OCI-LY7 (cell line): ENCODE measurements around the gene RBSN. TPM values are rescaled to one million over a fixed set of nuclear protein-coding genes. Genes with fewer than 3 reads are reported as not detected.
A peak's percentile ranks its signal among the peaks of the same experiment; 100 is the strongest.

ENCODE experiments used
- BruUV-seq: library from RNA; stranded (reverse); fragments of 400-500 nt; replicated peaks from 2 replicates; lab custom pipeline; 2021; lab: Mats Ljungman, UMichigan
- CTCF ChIA-PET: fragments of 300-600 bp; sonication (Branson Sonifier 250); formaldehyde crosslinking; loops from one replicate; lab custom pipeline; 2022; ENCODE audit warnings: antibody characterized with exemption; ENCODE audit not compliant: unreplicated experiment; lab: Charles Lee
- POLR2A ChIA-PET: fragments of 300-600 bp; sonication (Branson Sonifier 250); formaldehyde crosslinking; loops from one replicate; lab custom pipeline; 2022; ENCODE audit warnings: antibody characterized with exemption; lab: Charles Lee
- DNase-seq: peaks from one replicate; pipeline ENCODE4 v3.0.0-alpha.2; 2015; ENCODE audit warnings: low spot score
- H2AFZ ChIP-seq: fragments of 200-600 bp; sonication (generic), shearing (Covaris generic); 2 replicates; pipeline ENCODE4 v1.6.1; 2014; ENCODE audit warnings: mild to moderate bottlenecking, antibody characterized with exemption, low read length, moderate library complexity
- H3K27ac ChIP-seq: fragments of 200-600 bp; sonication (generic); 2 replicates; pipeline ENCODE4 v1.5.1; 2014; ENCODE audit warnings: mixed run types, low read depth, mild to moderate bottlenecking, moderate library complexity, low read length, inconsistent platforms; ENCODE audit not compliant: poor library complexity, severe bottlenecking
- H3K36me3 ChIP-seq: fragments of 200-600 bp; sonication (generic); 2 replicates; pipeline ENCODE4 v1.6.1; 2014; ENCODE audit warnings: mild to moderate bottlenecking, antibody characterized with exemption, low read length, moderate library complexity, mixed read lengths; ENCODE audit not compliant: insufficient read depth
- H3K4me1 ChIP-seq: fragments of 200-600 bp; sonication (generic); 2 replicates; pipeline ENCODE4 v1.5.1; 2014; ENCODE audit warnings: mild to moderate bottlenecking, low read length; ENCODE audit not compliant: insufficient read depth, poor library complexity, severe bottlenecking
- H3K4me2 ChIP-seq: fragments of 200-600 bp; sonication (generic); 2 replicates; pipeline ENCODE4 v1.6.1; 2014; ENCODE audit warnings: mild to moderate bottlenecking, low read length
- H3K4me3 ChIP-seq: fragments of 200-600 bp; sonication (generic); 2 replicates; pipeline ENCODE4 v1.5.1; 2014; ENCODE audit warnings: mild to moderate bottlenecking, low read depth, low read length; ENCODE audit not compliant: poor library complexity, severe bottlenecking
- H3K79me2 ChIP-seq: fragments of 200-600 bp; sonication (generic); 2 replicates; pipeline ENCODE4 v1.6.1; 2016; ENCODE audit warnings: low read depth, mild to moderate bottlenecking, low read length, moderate library complexity, mixed read lengths; ENCODE audit not compliant: insufficient read depth
- H3K9me2 ChIP-seq: fragments of 200-600 bp; sonication (generic); 2 replicates; pipeline ENCODE4 v1.6.1; 2016; ENCODE audit warnings: mild to moderate bottlenecking, low read length, mixed read lengths; ENCODE audit not compliant: insufficient read depth
- H3K9me3 ChIP-seq: fragments of 200-600 bp; sonication (generic); 2 replicates; pipeline ENCODE4 v1.6.1; 2014; ENCODE audit warnings: mild to moderate bottlenecking, mixed run types, low read length, mixed read lengths
- H4K20me1 ChIP-seq: fragments of 200-600 bp; sonication (generic); 2 replicates; pipeline ENCODE4 v1.6.1; 2014; ENCODE audit warnings: mild to moderate bottlenecking, antibody characterized with exemption, low read length, moderate library complexity, mixed read lengths; ENCODE audit not compliant: insufficient read depth
- CTCF ChIP-seq: fragments of 200-600 bp; sonication (generic); conservative IDR thresholded peaks from 2 replicates; pipeline ENCODE4 v1.5.1; 2014; ENCODE audit warnings: mild to moderate bottlenecking, antibody characterized with exemption, low read length, moderate library complexity, mixed read lengths
- EZH2phosphoT487 ChIP-seq: fragments of 200-600 bp; sonication (generic); IDR thresholded peaks from 2 replicates; pipeline ENCODE4 v1.6.1; 2018; ENCODE audit warnings: low read depth, borderline replicate concordance, mild to moderate bottlenecking, mixed run types, antibody characterized with exemption, low read length, moderate library complexity, mixed read lengths
- intact Hi-C: fragments of 100-400 bp; cut with micrococcal nuclease; formaldehyde crosslinking; loops from one replicate; pipeline ENCODE4 v1.10.0; 2022; ENCODE audit not compliant: unreplicated experiment
- total RNA-seq, 2 experiments: library from RNA; depleted of rRNA in 1 of 2; stranded (reverse); fragments of >200 nt in 1 of 2; shearing (Covaris generic) in 1 of 2; gene quantifications; 2 replicates each; pipeline ENCODE4 v1.2.3, GENCODE V29; 2014 to 2022

Gene RBSN
- total RNA-seq, 2 experiments from 2014 or later = 13.3 to 21.4 TPM

GRCh38 chr3:15108082-15108545 is 9.2 kb upstream of the RBSN start:
- H3K4me1 ChIP-seq = peaks cover 3% of the 10 kb centered on the region
- no peaks in the 10 kb centered on the region for H3K9me3 ChIP-seq
- H3K36me3 ChIP-seq = no peaks in the 10 kb centered on the region
- no peaks in the 10 kb centered on the region for H3K9me2 ChIP-seq
- no peak overlapping the region for H3K4me3 ChIP-seq
- no peak overlapping the region for H3K27ac ChIP-seq
- intact Hi-C loops = loop anchor here (5.0 kb wide), 2 partner anchors 154 to 294 kb away; no protein-coding TSS in a partner anchor
- ChIA-PET CTCF (no interaction called here), POLR2A (no interaction called here)
- no peaks in the 10 kb centered on the region for H3K79me2 ChIP-seq
- H4K20me1 ChIP-seq = no peaks in the 10 kb centered on the region
- peak; percentile 81 for DNase-seq
- no TSS peak for BruUV-seq
- peak overlapping the region; percentile 63 for H3K4me2 ChIP-seq
- TF ChIP-seq EZH2phosphoT487 (no peak), CTCF (peak; percentile 94)
- H2AFZ ChIP-seq = peak overlapping the region; percentile 47; the same call in 1 of the 2 replicates

DNA sequence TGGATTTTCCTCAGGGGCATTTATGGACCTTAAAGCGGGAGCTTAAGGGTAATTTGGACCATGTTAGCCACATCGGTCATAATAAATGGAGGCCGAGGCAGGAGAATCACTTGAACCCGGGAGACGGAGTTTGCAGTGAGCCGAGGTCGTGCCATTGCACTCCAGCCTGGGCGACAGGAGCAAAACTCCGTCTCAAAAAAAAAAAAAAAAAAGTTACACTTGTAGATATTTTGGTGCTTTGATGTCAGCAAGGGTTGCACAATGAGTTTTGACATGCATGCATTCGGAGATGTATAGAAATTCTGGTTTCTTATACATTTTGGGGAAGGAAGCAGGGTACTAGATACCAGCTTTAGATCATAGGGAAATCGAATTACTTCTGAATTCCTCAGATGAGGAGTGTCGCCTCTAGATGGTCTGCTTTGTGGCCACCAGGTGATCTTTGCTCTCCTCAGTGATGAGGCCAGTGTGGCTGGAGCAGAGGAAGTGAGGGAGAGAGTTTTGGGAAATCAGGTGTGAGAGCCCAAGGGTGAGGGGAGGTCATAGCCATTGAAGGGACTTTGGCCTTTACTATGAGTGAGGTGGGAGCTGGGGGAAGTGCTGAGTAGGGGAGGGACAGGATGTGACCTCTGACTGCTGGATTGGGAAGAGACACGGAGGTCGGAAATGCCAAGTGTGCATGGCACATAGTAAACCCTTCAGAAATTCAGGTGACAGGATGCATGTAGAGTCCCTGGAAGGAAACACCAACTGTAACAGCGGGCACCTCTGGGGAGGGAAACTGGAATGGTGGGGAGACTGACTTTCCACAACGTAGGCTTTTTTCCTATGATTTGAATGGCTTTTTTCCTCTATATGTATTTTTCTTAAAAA is 8.4 kb upstream of the RBSN start:
- Histone ChIP-seq H4K20me1 (no peaks in the 10 kb centered on the region), H2AFZ (no peak overlapping the region), H3K9me2 (no peaks in the 10 kb centered on the region), H3K4me3 (no peak overlapping the region), H3K9me3 (no peaks in the 10 kb centered on the region), H3K36me3 (no peaks in the 10 kb centered on the region), H3K4me1 (peaks cover 3% of the 10 kb centered on the region), H3K79me2 (no peaks in the 10 kb centered on the region), H3K4me2 (no peak overlapping the region), H3K27ac (no peak overlapping the region)
- no peak for TF ChIP-seq CTCF
- TF ChIP-seq EZH2phosphoT487 = no peak
- intact Hi-C loops = loop anchor here (5.0 kb wide), 2 partner anchors 155 to 295 kb away; no protein-coding TSS in a partner anchor
- CTCF ChIA-PET = no interaction called here
- no peak for DNase-seq
- POLR2A ChIA-PET = interaction anchor here (0.5 to 0.7 kb wide), 2 partner anchors 45 to 1749 kb away, joined by 3 read pairs; no protein-coding TSS in a partner anchor
- no TSS peak for BruUV-seq
